ENCODE measurements around the gene LRRC4C. TPM values are rescaled to one million over a fixed set of nuclear protein-coding genes. Genes with fewer than 3 reads are reported as not detected.

The LRRC4C gene
- total RNA-seq, 1 experiment from 2014 or later, result 0.15 TPM

DNA sequence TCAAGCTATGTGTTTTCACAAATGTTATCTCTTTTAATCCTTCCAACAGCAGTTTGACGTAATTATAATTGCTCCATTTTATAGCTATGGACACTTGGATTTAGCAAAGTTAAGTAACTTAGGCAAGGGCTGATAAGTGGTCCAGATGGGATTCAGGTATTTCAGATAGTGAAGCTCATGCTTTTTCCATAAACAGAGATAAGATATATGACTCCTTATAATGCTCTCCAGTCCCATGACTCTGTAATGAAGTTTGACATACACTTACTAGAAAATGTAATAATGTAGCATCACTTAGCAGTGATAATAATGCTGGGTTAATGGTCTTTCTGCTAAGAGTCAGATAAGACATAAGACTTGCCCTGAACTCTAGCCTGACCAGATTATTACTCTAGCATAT, 892.1 kb downstream of the LRRC4C start:
- Histone ChIP-seq H3K36me3 (ENCODE audit: control insufficient read depth, insufficient read depth, low read length) (no peaks in the 10 kb centered on the region), H3K4me3 (ENCODE audit: low read depth in 2 of 2, low read length in 2 of 2) (no peak overlapping the region), H3K27ac (ENCODE audit: low read length) (no peak overlapping the region), H3K9me3 (ENCODE audit: control insufficient read depth, insufficient read depth, low read depth, low read length) (no peaks in the 10 kb centered on the region), H3K27me3 (ENCODE audit: control insufficient read depth, insufficient read depth, low read length) (no peaks in the 10 kb centered on the region), H3K4me1 (ENCODE audit: control insufficient read depth, insufficient read depth, low read length) (no peaks in the 10 kb centered on the region)
- ChIA-PET POLR2A (no interaction called here), CTCF (no interaction called here)
- no peak for ATAC-seq
- BruUV-seq (replicated peaks), result no TSS peak
- intact Hi-C loops (cut with micrococcal nuclease; ENCODE audit: unreplicated experiment) (no loop called here), in situ Hi-C loops (cut with HindIII; ENCODE audit: low pct_unique_long_range_greater_than_20kb, low sequenced_read_pairs) (no loop called here)
- TF ChIP-seq, protein P1, sequence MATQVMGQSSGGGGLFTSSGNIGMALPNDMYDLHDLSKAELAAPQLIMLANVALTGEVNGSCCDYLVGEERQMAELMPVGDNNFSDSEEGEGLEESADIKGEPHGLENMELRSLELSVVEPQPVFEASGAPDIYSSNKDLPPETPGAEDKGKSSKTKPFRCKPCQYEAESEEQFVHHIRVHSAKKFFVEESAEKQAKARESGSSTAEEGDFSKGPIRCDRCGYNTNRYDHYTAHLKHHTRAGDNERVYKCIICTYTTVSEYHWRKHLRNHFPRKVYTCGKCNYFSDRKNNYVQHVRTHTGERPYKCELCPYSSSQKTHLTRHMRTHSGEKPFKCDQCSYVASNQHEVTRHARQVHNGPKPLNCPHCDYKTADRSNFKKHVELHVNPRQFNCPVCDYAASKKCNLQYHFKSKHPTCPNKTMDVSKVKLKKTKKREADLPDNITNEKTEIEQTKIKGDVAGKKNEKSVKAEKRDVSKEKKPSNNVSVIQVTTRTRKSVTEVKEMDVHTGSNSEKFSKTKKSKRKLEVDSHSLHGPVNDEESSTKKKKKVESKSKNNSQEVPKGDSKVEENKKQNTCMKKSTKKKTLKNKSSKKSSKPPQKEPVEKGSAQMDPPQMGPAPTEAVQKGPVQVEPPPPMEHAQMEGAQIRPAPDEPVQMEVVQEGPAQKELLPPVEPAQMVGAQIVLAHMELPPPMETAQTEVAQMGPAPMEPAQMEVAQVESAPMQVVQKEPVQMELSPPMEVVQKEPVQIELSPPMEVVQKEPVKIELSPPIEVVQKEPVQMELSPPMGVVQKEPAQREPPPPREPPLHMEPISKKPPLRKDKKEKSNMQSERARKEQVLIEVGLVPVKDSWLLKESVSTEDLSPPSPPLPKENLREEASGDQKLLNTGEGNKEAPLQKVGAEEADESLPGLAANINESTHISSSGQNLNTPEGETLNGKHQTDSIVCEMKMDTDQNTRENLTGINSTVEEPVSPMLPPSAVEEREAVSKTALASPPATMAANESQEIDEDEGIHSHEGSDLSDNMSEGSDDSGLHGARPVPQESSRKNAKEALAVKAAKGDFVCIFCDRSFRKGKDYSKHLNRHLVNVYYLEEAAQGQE (IDR thresholded peaks at IDR 0.05; ENCODE audit: insufficient read depth in 1 of 2, low read depth in 2 of 2, low read length in 1 of 2), result no peak
- TF ChIP-seq SIN3A (IDR thresholded peaks at IDR 0.05; ENCODE audit: borderline replicate concordance, insufficient read depth, low read depth, low read length) (no peak), TCF7L2 (IDR thresholded peaks at IDR 0.05; ENCODE audit: low read depth, low read length) (no peak), POLR2AphosphoS5 (IDR thresholded peaks at IDR 0.05; ENCODE audit: low read depth, low read length) (no peak)
- TF ChIP-seq, protein P2, sequence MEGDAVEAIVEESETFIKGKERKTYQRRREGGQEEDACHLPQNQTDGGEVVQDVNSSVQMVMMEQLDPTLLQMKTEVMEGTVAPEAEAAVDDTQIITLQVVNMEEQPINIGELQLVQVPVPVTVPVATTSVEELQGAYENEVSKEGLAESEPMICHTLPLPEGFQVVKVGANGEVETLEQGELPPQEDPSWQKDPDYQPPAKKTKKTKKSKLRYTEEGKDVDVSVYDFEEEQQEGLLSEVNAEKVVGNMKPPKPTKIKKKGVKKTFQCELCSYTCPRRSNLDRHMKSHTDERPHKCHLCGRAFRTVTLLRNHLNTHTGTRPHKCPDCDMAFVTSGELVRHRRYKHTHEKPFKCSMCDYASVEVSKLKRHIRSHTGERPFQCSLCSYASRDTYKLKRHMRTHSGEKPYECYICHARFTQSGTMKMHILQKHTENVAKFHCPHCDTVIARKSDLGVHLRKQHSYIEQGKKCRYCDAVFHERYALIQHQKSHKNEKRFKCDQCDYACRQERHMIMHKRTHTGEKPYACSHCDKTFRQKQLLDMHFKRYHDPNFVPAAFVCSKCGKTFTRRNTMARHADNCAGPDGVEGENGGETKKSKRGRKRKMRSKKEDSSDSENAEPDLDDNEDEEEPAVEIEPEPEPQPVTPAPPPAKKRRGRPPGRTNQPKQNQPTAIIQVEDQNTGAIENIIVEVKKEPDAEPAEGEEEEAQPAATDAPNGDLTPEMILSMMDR (IDR thresholded peaks at IDR 0.05), result no peak
- DNase-seq (ENCODE audit: low read depth, low spot score), result no peak

DNA sequence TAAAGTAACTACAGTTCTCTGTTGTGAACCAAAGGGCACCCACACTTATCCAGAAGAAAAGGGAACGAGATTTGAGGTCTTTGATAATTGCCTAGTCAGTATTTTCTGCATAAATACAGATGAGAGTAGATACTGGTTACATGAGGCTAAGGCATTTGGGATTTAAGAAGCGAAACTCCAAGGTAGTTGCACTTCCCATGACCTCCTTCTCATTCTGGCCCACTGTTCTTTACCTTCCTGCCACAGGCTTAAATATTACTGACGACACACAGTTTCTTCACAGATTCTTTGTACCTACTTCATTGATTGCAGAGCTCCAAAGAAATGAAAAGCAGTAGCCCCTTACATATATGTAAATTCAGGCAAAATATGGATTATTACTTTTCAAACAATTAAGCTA, 915.3 kb downstream of the LRRC4C start:
- no peaks in the 10 kb centered on the region for H3K9me3 ChIP-seq (ENCODE audit: control insufficient read depth, insufficient read depth, low read depth, low read length)
- no peaks in the 10 kb centered on the region for H3K27me3 ChIP-seq (ENCODE audit: control insufficient read depth, insufficient read depth, low read length)
- H3K27ac ChIP-seq (ENCODE audit: low read length), result no peak overlapping the region
- ChIA-PET POLR2A (no interaction called here), CTCF (no interaction called here)
- TF ChIP-seq TCF7L2 (IDR thresholded peaks at IDR 0.05; ENCODE audit: low read depth, low read length) (no peak), POLR2AphosphoS5 (IDR thresholded peaks at IDR 0.05; ENCODE audit: low read depth, low read length) (no peak), SIN3A (IDR thresholded peaks at IDR 0.05; ENCODE audit: borderline replicate concordance, insufficient read depth, low read depth, low read length) (no peak)
- TF ChIP-seq, protein P1 (IDR thresholded peaks at IDR 0.05; ENCODE audit: insufficient read depth in 1 of 2, low read depth in 2 of 2, low read length in 1 of 2), result no peak
- TF ChIP-seq, protein P2 (IDR thresholded peaks at IDR 0.05), result no peak
- no TSS peak for BruUV-seq (replicated peaks)
- H3K4me3 ChIP-seq (ENCODE audit: low read depth in 2 of 2, low read length in 2 of 2), result no peak overlapping the region
- intact Hi-C loops (cut with micrococcal nuclease; ENCODE audit: unreplicated experiment), result no loop called here
- DNase-seq (ENCODE audit: low read depth, low spot score), result no peak
- in situ Hi-C loops (cut with HindIII; ENCODE audit: low pct_unique_long_range_greater_than_20kb, low sequenced_read_pairs), result no loop called here
- H3K4me1 ChIP-seq (ENCODE audit: control insufficient read depth, insufficient read depth, low read length), result no peaks in the 10 kb centered on the region
- ATAC-seq, result no peak
- H3K36me3 ChIP-seq (ENCODE audit: control insufficient read depth, insufficient read depth, low read length), result no peaks in the 10 kb centered on the region

Measured in Panc1 (cell line).